ENCODE results near the gene WDR45B.

DNA sequence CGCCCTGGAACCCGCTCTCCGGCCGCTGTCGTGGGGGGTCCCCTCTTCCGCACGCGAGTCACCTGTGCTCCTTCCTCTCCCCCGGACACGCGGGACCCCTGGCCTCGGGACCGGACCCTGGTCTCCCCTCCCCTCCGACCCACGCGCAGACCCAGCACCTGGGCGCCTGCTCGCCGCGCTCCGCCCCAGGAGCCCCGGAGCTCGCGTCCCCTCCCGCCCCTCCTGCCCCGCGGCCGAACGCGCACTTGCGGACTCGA is 49.5 kb upstream of the WDR45B start:
- TF ChIP-seq CTCF (IDR thresholded peaks at IDR 0.05), result no peak
- no peak for TF ChIP-seq POLR2AphosphoS5 (IDR thresholded peaks at IDR 0.05; ENCODE audit: low read depth, low read length)
- no peak for TF ChIP-seq TCF7L2 (IDR thresholded peaks at IDR 0.05; ENCODE audit: low read depth, low read length)
- TF ChIP-seq, protein P1, sequence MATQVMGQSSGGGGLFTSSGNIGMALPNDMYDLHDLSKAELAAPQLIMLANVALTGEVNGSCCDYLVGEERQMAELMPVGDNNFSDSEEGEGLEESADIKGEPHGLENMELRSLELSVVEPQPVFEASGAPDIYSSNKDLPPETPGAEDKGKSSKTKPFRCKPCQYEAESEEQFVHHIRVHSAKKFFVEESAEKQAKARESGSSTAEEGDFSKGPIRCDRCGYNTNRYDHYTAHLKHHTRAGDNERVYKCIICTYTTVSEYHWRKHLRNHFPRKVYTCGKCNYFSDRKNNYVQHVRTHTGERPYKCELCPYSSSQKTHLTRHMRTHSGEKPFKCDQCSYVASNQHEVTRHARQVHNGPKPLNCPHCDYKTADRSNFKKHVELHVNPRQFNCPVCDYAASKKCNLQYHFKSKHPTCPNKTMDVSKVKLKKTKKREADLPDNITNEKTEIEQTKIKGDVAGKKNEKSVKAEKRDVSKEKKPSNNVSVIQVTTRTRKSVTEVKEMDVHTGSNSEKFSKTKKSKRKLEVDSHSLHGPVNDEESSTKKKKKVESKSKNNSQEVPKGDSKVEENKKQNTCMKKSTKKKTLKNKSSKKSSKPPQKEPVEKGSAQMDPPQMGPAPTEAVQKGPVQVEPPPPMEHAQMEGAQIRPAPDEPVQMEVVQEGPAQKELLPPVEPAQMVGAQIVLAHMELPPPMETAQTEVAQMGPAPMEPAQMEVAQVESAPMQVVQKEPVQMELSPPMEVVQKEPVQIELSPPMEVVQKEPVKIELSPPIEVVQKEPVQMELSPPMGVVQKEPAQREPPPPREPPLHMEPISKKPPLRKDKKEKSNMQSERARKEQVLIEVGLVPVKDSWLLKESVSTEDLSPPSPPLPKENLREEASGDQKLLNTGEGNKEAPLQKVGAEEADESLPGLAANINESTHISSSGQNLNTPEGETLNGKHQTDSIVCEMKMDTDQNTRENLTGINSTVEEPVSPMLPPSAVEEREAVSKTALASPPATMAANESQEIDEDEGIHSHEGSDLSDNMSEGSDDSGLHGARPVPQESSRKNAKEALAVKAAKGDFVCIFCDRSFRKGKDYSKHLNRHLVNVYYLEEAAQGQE (IDR thresholded peaks at IDR 0.05; ENCODE audit: insufficient read depth in 1 of 2, low read depth in 2 of 2, low read length in 1 of 2), result no peak
